AG04450 (cell line): Measurements from ENCODE around the gene ERCC6. TPM values are rescaled to one million over a fixed set of nuclear protein-coding genes. Genes with fewer than 3 reads are reported as not detected.

Experiments
- CTCF ChIA-PET: fragments of 300-600, 350-600 bp; formaldehyde crosslinking; extraction: SDS; loops from one replicate; lab custom pipeline; 2022; ENCODE audit warnings: antibody characterized with exemption, inconsistent platforms; lab: Charles Lee
- POLR2A ChIA-PET: fragments of 350-600 bp; formaldehyde crosslinking; extraction: SDS; loops from one replicate; lab custom pipeline; 2021; ENCODE audit warnings: antibody characterized with exemption, inconsistent platforms; lab: Yijun Ruan, JAX
- DNase-seq: peaks from one replicate; pipeline ENCODE4 v3.0.0-alpha.2; 2011; ENCODE audit warnings: low read depth, low spot score
- H3K27ac ChIP-seq: one replicate; pipeline ENCODE4 v1.5.1; 2012; ENCODE audit warnings: low read depth, low read length, control low read depth
- H3K27me3 ChIP-seq: one replicate; pipeline ENCODE4 v1.6.0; 2012; ENCODE audit warnings: low read length; ENCODE audit not compliant: control insufficient read depth, insufficient read depth
- H3K4me3 ChIP-seq: 2 replicates; pipeline ENCODE4 v1.5.1; 2011; ENCODE audit warnings: mild to moderate bottlenecking, low read depth, low read length, control low read depth
- H3K9me3 ChIP-seq: 2 replicates; pipeline ENCODE4 v1.5.1; 2012; ENCODE audit warnings: low read length; ENCODE audit not compliant: control insufficient read depth, insufficient read depth
- polyA plus RNA-seq: library from polyadenylated mRNA; depleted of rRNA; stranded (reverse); fragments of >200 nt; gene quantifications from 2 replicates; pipeline ENCODE4 v1.2.3, GENCODE V29; 2011
- TF ChIP-seq, protein P1 (sequence below): IDR thresholded peaks from 2 replicates; pipeline ENCODE4 v1.5.1; 2011; ENCODE audit warnings: low read depth, low read length, control low read depth, inconsistent platforms

The ERCC6 gene
- polyA plus RNA-seq, 1 experiment, result 9.5 TPM

DNA sequence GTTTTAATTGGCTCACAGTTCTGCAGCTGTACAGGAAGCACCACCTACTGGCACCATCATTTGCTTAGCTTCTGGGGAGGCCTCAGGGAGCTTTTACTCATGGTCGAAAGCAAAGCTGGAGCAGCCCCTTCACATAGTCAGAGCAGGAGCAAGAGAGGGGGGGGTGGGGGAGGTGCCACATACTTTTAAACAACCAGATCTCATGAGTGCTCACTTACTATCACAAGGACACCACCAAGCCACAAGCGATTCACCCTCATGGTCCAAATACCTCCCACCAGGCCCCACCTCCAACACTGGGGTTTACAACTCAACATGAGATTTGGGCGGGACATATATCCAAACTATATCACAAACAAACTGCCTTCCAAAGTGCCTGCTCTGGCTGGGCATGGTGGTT lies 39.5 kb upstream of the ERCC6 start:
- CTCF ChIA-PET, result interaction anchor here (1.7 kb wide), 1 partner anchor 16 kb away, joined by 10 read pairs; no protein-coding TSS in a partner anchor
- DNase-seq, result no peak
- H3K9me3 ChIP-seq, result no peaks in the 10 kb centered on the region
- H3K27me3 ChIP-seq, result no peaks in the 10 kb centered on the region
- POLR2A ChIA-PET, result no interaction called here
- no peak overlapping the region for H3K27ac ChIP-seq
- H3K4me3 ChIP-seq, result no peak overlapping the region
- TF ChIP-seq, protein P1, sequence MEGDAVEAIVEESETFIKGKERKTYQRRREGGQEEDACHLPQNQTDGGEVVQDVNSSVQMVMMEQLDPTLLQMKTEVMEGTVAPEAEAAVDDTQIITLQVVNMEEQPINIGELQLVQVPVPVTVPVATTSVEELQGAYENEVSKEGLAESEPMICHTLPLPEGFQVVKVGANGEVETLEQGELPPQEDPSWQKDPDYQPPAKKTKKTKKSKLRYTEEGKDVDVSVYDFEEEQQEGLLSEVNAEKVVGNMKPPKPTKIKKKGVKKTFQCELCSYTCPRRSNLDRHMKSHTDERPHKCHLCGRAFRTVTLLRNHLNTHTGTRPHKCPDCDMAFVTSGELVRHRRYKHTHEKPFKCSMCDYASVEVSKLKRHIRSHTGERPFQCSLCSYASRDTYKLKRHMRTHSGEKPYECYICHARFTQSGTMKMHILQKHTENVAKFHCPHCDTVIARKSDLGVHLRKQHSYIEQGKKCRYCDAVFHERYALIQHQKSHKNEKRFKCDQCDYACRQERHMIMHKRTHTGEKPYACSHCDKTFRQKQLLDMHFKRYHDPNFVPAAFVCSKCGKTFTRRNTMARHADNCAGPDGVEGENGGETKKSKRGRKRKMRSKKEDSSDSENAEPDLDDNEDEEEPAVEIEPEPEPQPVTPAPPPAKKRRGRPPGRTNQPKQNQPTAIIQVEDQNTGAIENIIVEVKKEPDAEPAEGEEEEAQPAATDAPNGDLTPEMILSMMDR, result no peak

DNA sequence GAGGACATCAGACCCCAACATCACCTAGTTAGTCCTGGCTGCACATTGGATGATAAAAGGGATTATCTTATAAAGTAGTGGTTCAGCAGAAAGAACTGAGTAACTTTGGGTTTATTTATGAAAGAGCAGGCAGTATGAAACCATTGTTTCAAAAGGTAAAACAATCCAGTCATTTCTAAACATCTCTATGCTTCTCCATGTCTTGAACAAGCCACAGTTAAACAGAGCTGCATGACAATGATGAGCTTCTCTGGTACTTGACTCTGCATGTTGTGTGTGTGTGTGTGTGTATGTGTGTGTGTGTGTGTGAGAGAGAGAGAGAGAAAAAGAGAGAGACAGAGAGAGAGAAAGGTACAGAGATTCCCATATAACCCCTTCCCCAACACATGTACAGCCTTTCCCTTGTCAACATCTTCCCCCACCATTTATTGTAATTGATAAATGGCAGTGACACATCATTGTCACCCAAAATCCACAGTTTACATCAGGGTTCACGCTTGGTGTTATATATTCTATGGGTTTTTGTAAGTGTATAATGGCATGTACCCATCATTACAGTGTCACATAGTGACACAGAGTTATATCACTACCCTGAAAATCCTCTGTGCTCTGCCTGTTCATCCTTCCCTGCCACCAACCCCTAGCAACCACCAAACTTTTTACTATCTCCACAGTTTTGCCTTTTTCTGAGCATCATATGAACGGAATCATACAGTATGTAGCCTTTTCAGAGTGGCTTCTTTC lies 38.4 kb upstream of the ERCC6 start:
- no peak for DNase-seq
- Histone ChIP-seq H3K4me3 (no peak overlapping the region), H3K27ac (no peak overlapping the region), H3K27me3 (no peaks in the 10 kb centered on the region), H3K9me3 (no peaks in the 10 kb centered on the region)
- ChIA-PET CTCF (interaction anchor here (1.7 kb wide), 1 partner anchor 17 kb away, joined by 10 read pairs; no protein-coding TSS in a partner anchor), POLR2A (no interaction called here)
- TF ChIP-seq, protein P1, result no peak

DNA sequence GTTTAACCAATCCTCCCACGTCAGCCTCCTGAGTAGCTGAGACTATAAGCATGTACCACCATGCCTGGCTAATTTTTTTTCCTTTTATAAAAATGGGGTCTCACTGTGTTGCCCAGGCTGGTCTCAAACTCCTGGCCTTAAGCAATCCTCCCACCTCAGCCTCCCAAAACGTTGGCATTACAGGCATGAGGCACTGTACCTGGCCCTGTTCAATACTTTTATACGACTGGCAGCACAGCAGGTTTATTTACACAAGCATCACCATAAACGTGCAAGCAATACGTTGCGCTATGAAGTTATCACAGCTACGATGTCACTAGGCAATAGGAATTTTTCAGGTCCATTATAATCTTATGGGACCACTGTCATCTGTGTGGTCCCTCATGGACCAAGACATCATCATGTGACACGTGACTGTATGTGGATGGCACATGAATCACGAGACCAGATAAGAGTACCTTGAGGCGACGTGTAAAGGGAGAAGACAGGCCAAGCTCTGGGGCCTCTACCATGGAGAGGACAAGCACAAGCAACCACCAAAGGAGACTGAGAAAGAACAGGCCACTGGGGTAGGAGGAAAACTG lies 36.7 kb upstream of the ERCC6 start:
- Histone ChIP-seq H3K27ac (no peak overlapping the region), H3K9me3 (no peaks in the 10 kb centered on the region), H3K27me3 (no peaks in the 10 kb centered on the region), H3K4me3 (no peak overlapping the region)
- TF ChIP-seq, protein P1, result no peak
- CTCF ChIA-PET, result interaction anchor here (1.0 kb wide), 1 partner anchor 18 kb away, joined by 3 read pairs; no protein-coding TSS in a partner anchor
- DNase-seq, result no peak
- POLR2A ChIA-PET, result no interaction called here

DNA sequence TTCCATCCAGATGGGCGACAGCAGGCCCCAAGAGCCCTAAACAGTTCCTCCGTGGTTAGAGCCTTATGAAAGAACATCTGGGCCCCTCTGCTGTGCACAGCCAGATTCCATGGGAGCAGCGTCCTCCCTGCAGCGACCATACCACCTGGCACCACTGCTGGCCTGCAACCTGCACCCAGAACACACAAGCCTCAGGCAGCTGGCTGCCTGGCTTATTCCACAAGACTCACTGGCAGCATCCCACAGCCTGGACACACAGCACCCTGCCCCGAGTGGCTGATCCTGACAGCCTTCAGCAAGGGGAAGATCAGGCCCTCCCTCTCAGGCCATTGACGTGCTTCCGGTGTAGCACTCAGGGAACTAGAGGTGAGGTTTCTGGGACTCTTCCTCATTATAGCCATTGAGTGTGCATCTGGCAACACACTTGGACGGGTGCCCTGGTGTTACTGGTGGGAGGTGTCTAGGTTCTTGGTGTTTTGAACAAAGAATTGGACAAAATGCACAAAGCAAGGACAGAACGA lies 33.7 kb upstream of the ERCC6 start:
- no peaks in the 10 kb centered on the region for H3K27me3 ChIP-seq
- TF ChIP-seq, protein P1, result no peak
- peaks cover 9% of the 10 kb centered on the region; the same call in 1 of the 2 replicates for H3K9me3 ChIP-seq
- no peak for DNase-seq
- POLR2A ChIA-PET, result no interaction called here
- no peak overlapping the region for H3K27ac ChIP-seq
- H3K4me3 ChIP-seq, result no peak overlapping the region
- CTCF ChIA-PET, result no interaction called here

DNA sequence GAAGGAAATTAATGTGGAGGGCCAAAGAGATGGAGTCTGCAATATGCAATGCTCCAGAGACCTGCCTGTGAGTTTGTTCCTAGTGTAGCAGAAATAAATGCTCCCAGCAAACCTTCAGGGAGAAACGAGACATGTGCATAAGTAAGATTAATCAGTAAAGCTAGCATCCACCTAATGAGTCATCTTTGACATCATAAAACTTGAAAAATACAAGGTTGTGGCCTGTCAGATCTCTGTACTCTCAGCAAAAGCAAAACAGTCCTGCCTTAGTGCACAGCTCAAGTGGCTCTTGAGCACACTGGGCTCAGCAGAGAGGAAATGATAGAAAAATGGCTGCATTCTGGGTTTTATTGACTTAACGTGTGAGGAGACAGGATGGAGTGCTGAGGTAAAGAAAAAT lies 32.5 kb upstream of the ERCC6 start:
- no peak overlapping the region for H3K27ac ChIP-seq
- no peak overlapping the region for H3K4me3 ChIP-seq
- DNase-seq, result no peak
- ChIA-PET POLR2A (no interaction called here), CTCF (interaction anchor here (0.9 kb wide), 2 partner anchors 19 to 22 kb away, joined by 3 read pairs; no protein-coding TSS in a partner anchor)
- H3K27me3 ChIP-seq, result no peaks in the 10 kb centered on the region
- TF ChIP-seq, protein P1, result no peak
- H3K9me3 ChIP-seq, result peaks cover 9% of the 10 kb centered on the region; the same call in 1 of the 2 replicates
